ENCODE measurements around the gene GUF1. TPM values are rescaled to one million over a fixed set of nuclear protein-coding genes. Genes with fewer than 3 reads are reported as not detected.
A peak's percentile ranks its signal among the peaks of the same experiment; 100 is the strongest.

The GUF1 gene
- 10 to 100 TPM; 17.8 to 28.7 TPM for total RNA-seq

DNA sequence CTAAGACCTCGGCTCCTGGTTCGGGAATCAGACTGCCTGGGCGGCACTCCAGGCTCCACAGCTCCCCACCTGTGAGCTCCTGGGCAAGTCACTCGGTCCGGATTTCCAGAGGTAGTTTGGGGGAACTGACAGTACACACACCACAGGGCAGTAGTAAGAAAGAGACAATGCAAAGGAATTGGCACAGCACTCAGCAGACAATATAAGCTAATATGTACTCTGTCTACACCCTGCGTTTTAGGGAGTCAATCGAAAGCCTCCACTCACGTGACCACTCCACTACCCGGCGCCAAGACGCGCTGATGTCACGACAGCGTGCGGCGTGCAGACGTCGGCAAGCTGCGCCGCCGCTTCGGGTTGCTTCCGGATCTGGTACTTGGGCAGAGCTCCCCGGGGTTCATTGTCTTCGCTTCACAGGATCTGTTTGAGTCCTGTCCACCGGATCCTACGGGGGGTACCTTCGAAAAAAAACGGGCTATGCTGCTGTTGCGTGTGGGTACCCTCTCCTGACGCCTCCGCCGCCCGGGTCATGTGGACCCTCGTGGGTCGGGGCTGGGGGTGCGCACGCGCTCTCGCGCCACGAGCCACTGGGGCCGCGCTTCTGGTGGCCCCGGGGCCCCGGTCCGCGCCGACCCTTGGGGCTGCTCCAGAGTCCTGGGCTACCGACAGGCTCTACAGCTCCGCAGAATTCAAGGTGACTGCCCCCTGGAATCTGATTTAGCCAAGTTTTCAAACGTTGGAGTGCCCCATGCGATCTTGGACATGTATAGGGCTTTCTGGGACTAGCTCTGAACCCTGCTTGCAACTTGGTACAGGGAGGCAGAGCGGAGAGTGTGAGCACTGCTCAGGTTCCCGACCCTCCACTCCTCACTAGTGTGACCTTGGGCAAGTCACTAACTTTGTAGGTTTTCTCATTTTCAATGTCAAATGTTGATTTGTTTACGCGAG is at the start of gene GUF1:
Gene GUF1, plus strand, starts transcription at position 327 of the 948 bp plus-strand sequence. Its CDS starts 203 bp downstream, at position 530.
- no peak for TF ChIP-seq CTCF (IDR thresholded peaks at IDR 0.05)
- Histone ChIP-seq H3K4me1 (peaks cover 9% of the 10 kb centered on the region), H3K9me3 (no peaks in the 10 kb centered on the region), H3K9ac (ENCODE audit: low read depth in 2 of 2, low read length in 2 of 2) (peak within 1 kb of the TSS; percentile 95 to 96), H3K27ac (peak within 1 kb of the TSS; percentile 87), H3K4me3 (peak within 1 kb of the TSS; percentile 78), H3K36me3 (no peaks in the 10 kb centered on the region), H3K27me3 (no peaks in the 10 kb centered on the region)
- intact Hi-C loops (cut with DNase I): loop anchor here (5.0 kb wide), 1 partner anchor 49 kb away; the partner anchor contains the start of gene GNPDA2
- peak; percentile 91 for DNase-seq

GRCh38 chr4:44629280-44629866 is 48.8 kb upstream of the GUF1 start:
- H3K4me1 ChIP-seq: no peaks in the 10 kb centered on the region
- peak; percentile 22 for DNase-seq
- H3K9ac ChIP-seq (ENCODE audit: low read depth in 2 of 2, low read length in 2 of 2): no peak overlapping the region
- peak; percentile 64 for TF ChIP-seq CTCF (IDR thresholded peaks at IDR 0.05)
- no peaks in the 10 kb centered on the region for H3K9me3 ChIP-seq
- no peak overlapping the region for H3K4me3 ChIP-seq
- no peaks in the 10 kb centered on the region for H3K27me3 ChIP-seq
- no peaks in the 10 kb centered on the region for H3K36me3 ChIP-seq
- intact Hi-C loops (cut with DNase I): loop anchor here (5.0 kb wide), 1 partner anchor 1497 kb away; no protein-coding TSS in a partner anchor
- no peak overlapping the region for H3K27ac ChIP-seq

DNA sequence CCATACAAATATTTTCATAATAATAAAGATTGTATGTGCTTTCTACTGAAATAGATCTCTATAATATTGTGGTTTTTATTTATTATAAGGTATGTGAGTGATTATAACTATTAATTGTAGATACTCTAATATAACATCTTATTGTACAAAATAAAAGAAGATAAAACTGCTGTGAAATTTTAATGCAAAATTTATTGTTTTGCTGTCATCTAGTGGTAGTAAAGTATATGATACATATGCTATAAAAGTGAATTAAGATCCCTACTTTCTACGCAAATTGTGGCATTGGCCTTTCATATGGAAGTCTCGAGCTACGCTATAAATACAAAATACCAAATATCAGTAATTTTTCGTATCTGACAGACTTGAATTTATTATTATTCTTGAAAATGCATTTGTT is 46.1 kb upstream of the GUF1 start:
- DNase-seq: no peak
- no peaks in the 10 kb centered on the region for H3K9me3 ChIP-seq
- no peak overlapping the region for H3K27ac ChIP-seq
- H3K27me3 ChIP-seq: no peaks in the 10 kb centered on the region
- TF ChIP-seq CTCF (IDR thresholded peaks at IDR 0.05): no peak
- H3K4me1 ChIP-seq: no peaks in the 10 kb centered on the region
- no peak overlapping the region for H3K9ac ChIP-seq (ENCODE audit: low read depth in 2 of 2, low read length in 2 of 2)
- intact Hi-C loops (cut with DNase I): no loop called here
- H3K36me3 ChIP-seq: no peaks in the 10 kb centered on the region
- no peak overlapping the region for H3K4me3 ChIP-seq

GRCh38 chr4:44632733-44633132 is 45.5 kb upstream of the GUF1 start:
- TF ChIP-seq CTCF (IDR thresholded peaks at IDR 0.05): no peak
- H3K4me3 ChIP-seq: no peak overlapping the region
- no peak overlapping the region for H3K9ac ChIP-seq (ENCODE audit: low read depth in 2 of 2, low read length in 2 of 2)
- no peaks in the 10 kb centered on the region for H3K36me3 ChIP-seq
- no peak overlapping the region for H3K27ac ChIP-seq
- no peaks in the 10 kb centered on the region for H3K9me3 ChIP-seq
- DNase-seq: no peak
- intact Hi-C loops (cut with DNase I): no loop called here
- no peaks in the 10 kb centered on the region for H3K27me3 ChIP-seq
- no peaks in the 10 kb centered on the region for H3K4me1 ChIP-seq

DNA sequence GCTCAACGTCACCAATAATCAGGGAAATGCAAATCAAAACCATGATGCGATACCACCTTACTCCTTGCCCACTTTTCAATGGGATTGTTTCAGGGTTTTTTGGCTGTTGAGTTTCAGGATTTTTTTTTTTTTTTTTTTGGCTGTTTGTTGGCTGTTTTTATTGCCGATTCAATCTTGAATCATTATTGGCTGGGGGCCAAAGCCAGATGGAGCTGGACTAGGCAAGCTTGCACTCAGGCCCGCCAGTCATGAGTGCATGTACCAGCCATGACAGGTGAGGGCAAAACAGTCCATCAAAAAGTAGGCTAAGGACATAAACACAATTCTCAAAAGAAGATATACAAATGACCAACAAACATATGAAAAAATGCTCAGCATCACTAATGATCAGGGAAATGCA is 40.1 kb upstream of the GUF1 start:
- no peaks in the 10 kb centered on the region for H3K9me3 ChIP-seq
- DNase-seq: no peak
- H3K27ac ChIP-seq: no peak overlapping the region
- H3K9ac ChIP-seq (ENCODE audit: low read depth in 2 of 2, low read length in 2 of 2): no peak overlapping the region
- no peaks in the 10 kb centered on the region for H3K36me3 ChIP-seq
- intact Hi-C loops (cut with DNase I): no loop called here
- H3K27me3 ChIP-seq: no peaks in the 10 kb centered on the region
- no peak overlapping the region for H3K4me3 ChIP-seq
- no peaks in the 10 kb centered on the region for H3K4me1 ChIP-seq
- TF ChIP-seq CTCF (IDR thresholded peaks at IDR 0.05): no peak

Measured in colonic mucosa (tissue), 4 donors.